Measurements from ENCODE around the gene KCNV2. TPM values are rescaled to one million over a fixed set of nuclear protein-coding genes. Genes with fewer than 3 reads are reported as not detected.

KCNV2 gene
- not detected in 2 replicates for total RNA-seq (2014; rRNA removed; shearing (Covaris generic))
- not detected in 2 replicates for total RNA-seq (2022)
- not detected for Bru-seq, nascent RNA
- not detected for BruChase-seq, experiment 1, labeled RNA remaining after a 6-hour chase
- BruChase-seq, experiment 2, labeled RNA remaining after a 2-hour chase: not detected
- long read RNA-seq, partial matches to known transcripts: 0 of 2 reads
- long read RNA-seq, other reads (novel, unspliced or antisense): 2 of 2 reads

- intact Hi-C loops (cut with micrococcal nuclease; ENCODE audit: unreplicated experiment): no loop called here
- BruUV-seq (replicated peaks): no TSS peak
- no peak within 1 kb of the TSS for H3K4me3 ChIP-seq (ENCODE audit: low read depth, low read length, poor library complexity, severe bottlenecking)
- no peak for DNase-seq (ENCODE audit: low spot score)
- H4K20me1 ChIP-seq (ENCODE audit: insufficient read depth, low read length): no peaks in the 10 kb centered on the region
- no peaks in the 10 kb centered on the region for H3K9me2 ChIP-seq (ENCODE audit: insufficient read depth, low read length)
- CTCF ChIA-PET (ENCODE audit: unreplicated experiment): no interaction called here
- H3K9me3 ChIP-seq (ENCODE audit: low read length): no peaks in the 10 kb centered on the region
- no peaks in the 10 kb centered on the region for H3K79me2 ChIP-seq (ENCODE audit: insufficient read depth, low read depth, low read length)
- no peak within 1 kb of the TSS for H3K4me2 ChIP-seq (ENCODE audit: low read length)
- no peak within 1 kb of the TSS for H2AFZ ChIP-seq (ENCODE audit: low read length)
- H3K27ac ChIP-seq (ENCODE audit: low read depth, low read length, poor library complexity, severe bottlenecking): no peak within 1 kb of the TSS
- no peaks in the 10 kb centered on the region for H3K4me1 ChIP-seq (ENCODE audit: insufficient read depth, low read length, poor library complexity, severe bottlenecking)
- 0 out of 2 replicates have a peak, but pooled peaks cover 10% of the 10 kb centered on the region for H3K36me3 ChIP-seq (ENCODE audit: insufficient read depth, low read length)
- TF ChIP-seq CTCF (conservative IDR thresholded peaks at IDR 0.05; ENCODE audit: low read length) (no peak), EZH2phosphoT487 (IDR thresholded peaks at IDR 0.05; ENCODE audit: borderline replicate concordance, low read depth, low read length) (no peak)
- POLR2A ChIA-PET: interaction anchor here (0.7 to 1.0 kb wide), 2 partner anchors 126 to 300 kb away, joined by 3 to 4 read pairs; no protein-coding TSS in a partner anchor
These were observed at the start of gene KCNV2 for GRCh38 chr9:2717385-2717784. KCNV2 (plus strand) TSS chr9:2717510; CDS start chr9:2717740, 230 bp downstream.

GRCh38 chr9:2673161-2673560 is 44.1 kb upstream of the KCNV2 start:
- Histone ChIP-seq H3K36me3 (ENCODE audit: insufficient read depth, low read length) (no peaks in the 10 kb centered on the region), H3K27ac (ENCODE audit: low read depth, low read length, poor library complexity, severe bottlenecking) (no peak overlapping the region), H4K20me1 (ENCODE audit: insufficient read depth, low read length) (no peaks in the 10 kb centered on the region), H2AFZ (ENCODE audit: low read length) (no peak overlapping the region), H3K9me3 (ENCODE audit: low read length) (no peaks in the 10 kb centered on the region), H3K4me3 (ENCODE audit: low read depth, low read length, poor library complexity, severe bottlenecking) (no peak overlapping the region), H3K4me2 (ENCODE audit: low read length) (no peak overlapping the region), H3K4me1 (ENCODE audit: insufficient read depth, low read length, poor library complexity, severe bottlenecking) (no peaks in the 10 kb centered on the region), H3K79me2 (ENCODE audit: insufficient read depth, low read depth, low read length) (no peaks in the 10 kb centered on the region), H3K9me2 (ENCODE audit: insufficient read depth, low read length) (no peaks in the 10 kb centered on the region)
- no peak for DNase-seq (ENCODE audit: low spot score)
- ChIA-PET POLR2A (no interaction called here), CTCF (ENCODE audit: unreplicated experiment) (no interaction called here)
- intact Hi-C loops (cut with micrococcal nuclease; ENCODE audit: unreplicated experiment): no loop called here
- TF ChIP-seq EZH2phosphoT487 (IDR thresholded peaks at IDR 0.05; ENCODE audit: borderline replicate concordance, low read depth, low read length): no peak
- no peak for TF ChIP-seq CTCF (conservative IDR thresholded peaks at IDR 0.05; ENCODE audit: low read length)
- BruUV-seq (replicated peaks): no TSS peak

GRCh38 chr9:2674141-2674824 is 43.0 kb upstream of the KCNV2 start:
- CTCF ChIA-PET (ENCODE audit: unreplicated experiment): no interaction called here

More at GRCh38 chr9:2674141-2674824, 43.0 kb upstream of the KCNV2 start:
- intact Hi-C loops (cut with micrococcal nuclease; ENCODE audit: unreplicated experiment): no loop called here
- H3K36me3 ChIP-seq (ENCODE audit: insufficient read depth, low read length): no peaks in the 10 kb centered on the region
- no peaks in the 10 kb centered on the region for H3K9me3 ChIP-seq (ENCODE audit: low read length)
- POLR2A ChIA-PET: no interaction called here
- H3K27ac ChIP-seq (ENCODE audit: low read depth, low read length, poor library complexity, severe bottlenecking): no peak overlapping the region
- no peak overlapping the region for H3K4me3 ChIP-seq (ENCODE audit: low read depth, low read length, poor library complexity, severe bottlenecking)
- no peak for DNase-seq (ENCODE audit: low spot score)
- no peak overlapping the region for H2AFZ ChIP-seq (ENCODE audit: low read length)
- TF ChIP-seq EZH2phosphoT487 (IDR thresholded peaks at IDR 0.05; ENCODE audit: borderline replicate concordance, low read depth, low read length) (no peak), CTCF (conservative IDR thresholded peaks at IDR 0.05; ENCODE audit: low read length) (no peak)
- H3K4me1 ChIP-seq (ENCODE audit: insufficient read depth, low read length, poor library complexity, severe bottlenecking): no peaks in the 10 kb centered on the region
- H3K4me2 ChIP-seq (ENCODE audit: low read length): no peak overlapping the region
- H4K20me1 ChIP-seq (ENCODE audit: insufficient read depth, low read length): no peaks in the 10 kb centered on the region
- H3K9me2 ChIP-seq (ENCODE audit: insufficient read depth, low read length): no peaks in the 10 kb centered on the region
- H3K79me2 ChIP-seq (ENCODE audit: insufficient read depth, low read depth, low read length): no peaks in the 10 kb centered on the region
- no TSS peak for BruUV-seq (replicated peaks)
